Naive thymus-derived CD4-positive, alpha-beta T cell (primary cell): ENCODE data around the gene SCAPER. TPM values are rescaled to one million over a fixed set of nuclear protein-coding genes. Genes with fewer than 3 reads are reported as not detected.
"Not testable (repeated sequence)": the region's sequence is repeated elsewhere in the genome, so short reads cannot be mapped to it uniquely, and the experiment has no call there.

Experiments used
- ATAC-seq: fragments of 150-1000 bp; cut with Tn5 transposase; 2 replicates; pipeline ENCODE4 v1.10.0; 2021; ENCODE audit warnings: mild to moderate bottlenecking, moderate library complexity
- CTCF ChIA-PET: fragments of 350-600 bp; sonication (Branson Sonifier 250); formaldehyde crosslinking; loops from one replicate; lab custom pipeline; 2021; ENCODE audit warnings: antibody characterized with exemption; lab: Charles Lee
- POLR2A ChIA-PET: fragments of 350-600 bp; sonication (Branson Sonifier 250); formaldehyde crosslinking; loops from one replicate; lab custom pipeline; 2021; ENCODE audit warnings: antibody characterized with exemption, inconsistent platforms; lab: Charles Lee
- DNase-seq, 9 donors: peaks; one replicate each; pipeline versions ENCODE4 v3.0.0 to v3.0.0-alpha.2; 2020 to 2022; ENCODE audit warnings: mixed read lengths in 1 of 9
- H3K27ac ChIP-seq: one replicate; pipeline ENCODE4 v1.7.0; 2013; ENCODE audit warnings: mild to moderate bottlenecking, low read depth, low read length, moderate library complexity
- H3K27me3 ChIP-seq, 2 donors: one replicate each; pipeline ENCODE4 v1.7.0; 2013; ENCODE audit warnings: low read length in 2 of 2, mild to moderate bottlenecking in 2 of 2, moderate library complexity in 2 of 2; ENCODE audit not compliant: control insufficient read depth in 2 of 2, insufficient read depth in 2 of 2
- H3K36me3 ChIP-seq, 3 experiments: 1 replicate in 2 of 3; 2 replicates in 1 of 3; pipeline ENCODE4 v1.7.0; 2013; ENCODE audit warnings: low read length in 3 of 3, mild to moderate bottlenecking in 3 of 3, moderate library complexity in 1 of 3; ENCODE audit not compliant: insufficient read depth in 3 of 3, control insufficient read depth in 2 of 3
- H3K4me1 ChIP-seq, 2 donors: one replicate each; pipeline ENCODE4 v1.7.0; 2013; ENCODE audit warnings: low read length in 2 of 2, mild to moderate bottlenecking in 2 of 2, moderate library complexity in 1 of 2; ENCODE audit not compliant: control insufficient read depth in 2 of 2, insufficient read depth in 2 of 2
- H3K4me3 ChIP-seq: 2 replicates; pipeline ENCODE4 v1.7.0; 2013; ENCODE audit warnings: mild to moderate bottlenecking, low read length
- H3K9me3 ChIP-seq, 3 experiments: 1 replicate in 2 of 3; 2 replicates in 1 of 3; pipeline ENCODE4 v1.7.0; 2013; ENCODE audit warnings: low read length in 3 of 3; ENCODE audit not compliant: control insufficient read depth in 2 of 3
- H3K27ac Mint-ChIP-seq, 9 donors: one replicate each; pipeline ENCODE4 v1.8.0; 2020 to 2022; ENCODE audit warnings: mixed read lengths in 9 of 9, mild to moderate bottlenecking in 8 of 9, moderate library complexity in 5 of 9, inconsistent platforms in 2 of 9
- H3K27me3 Mint-ChIP-seq, 5 donors: one replicate each; pipeline ENCODE4 v1.8.0; 2021 to 2022; ENCODE audit warnings: mixed read lengths in 5 of 5, mild to moderate bottlenecking in 1 of 5
- H3K36me3 Mint-ChIP-seq, 5 donors: one replicate each; pipeline ENCODE4 v1.8.0; 2020 to 2022; ENCODE audit warnings: mixed read lengths in 5 of 5, mild to moderate bottlenecking in 3 of 5, inconsistent platforms in 1 of 5
- H3K4me1 Mint-ChIP-seq, 7 donors: one replicate each; pipeline ENCODE4 v1.8.0; 2020 to 2022; ENCODE audit warnings: mixed read lengths in 7 of 7, mild to moderate bottlenecking in 3 of 7, inconsistent platforms in 1 of 7
- H3K4me3 Mint-ChIP-seq, 10 donors: one replicate each; pipeline ENCODE4 v1.8.0; 2020 to 2022; ENCODE audit warnings: mild to moderate bottlenecking in 10 of 10, mixed read lengths in 10 of 10, moderate library complexity in 6 of 10, inconsistent platforms in 2 of 10
- H3K9me3 Mint-ChIP-seq, 11 donors: one replicate each; pipeline ENCODE4 v1.8.0; 2020 to 2022; ENCODE audit warnings: mixed read lengths in 11 of 11, mild to moderate bottlenecking in 4 of 11, inconsistent platforms in 1 of 11, moderate library complexity in 1 of 11
- intact Hi-C, 2 donors: fragments of 100-400 bp; cut with micrococcal nuclease; formaldehyde crosslinking; loops; one replicate each; pipeline ENCODE4 v1.15.1; 2023
- polyA plus RNA-seq, 2 donors: library from polyadenylated mRNA; unstranded; fragments of 300-500 nt; fragmentation: Illumina TruSeq; gene quantifications; one replicate each; pipeline ENCODE4 v1.2.3, GENCODE V29; 2021
- total RNA-seq, 6 experiments: library from RNA in 5 of 6; stranded (reverse) in 5 of 6; gene quantifications; 1 replicate in 5 of 6; 2 replicates in 1 of 6; pipeline ENCODE4 v1.2.3 and lab custom pipeline; 2021 to 2026

SCAPER gene
- total and polyA plus RNA-seq, 7 experiments from 2014 or later = 22.6 to 56.9 (median 48.8) TPM

- H3K4me1 Mint-ChIP-seq, ATAC-seq, intact Hi-C loops, H3K4me3 ChIP-seq, H3K4me3 Mint-ChIP-seq, H3K9me3 ChIP-seq, CTCF ChIA-PET, H3K27me3 ChIP-seq, H3K27me3 Mint-ChIP-seq, H3K27ac ChIP-seq, H3K27ac Mint-ChIP-seq, POLR2A ChIA-PET, DNase-seq, H3K4me1 ChIP-seq: not testable (repeated sequence)
- H3K36me3 ChIP-seq = peaks cover 0 to 12% (median 5%) of the 10 kb centered on the region in 3 experiments
- Mint-ChIP-seq H3K36me3 (peaks cover 11 to 68% (median 53%) of the 10 kb centered on the region in 5 donors), H3K9me3 (peaks cover 3 to 15% (median 6%) of the 10 kb centered on the region in 11 donors)
Measured at GRCh38 chr15:76433036-76433435, 472.1 kb downstream of the SCAPER start.

- H3K27ac ChIP-seq = no peak overlapping the region
- no peaks in the 10 kb centered on the region for H3K4me1 ChIP-seq
- H3K9me3 ChIP-seq = no peaks in the 10 kb centered on the region
- Mint-ChIP-seq H3K4me3 (no peak overlapping the region), H3K36me3 (peaks cover 11 to 71% (median 54%) of the 10 kb centered on the region in 5 donors), H3K4me1 (no peaks in the 10 kb centered on the region), H3K27me3 (no peaks in the 10 kb centered on the region), H3K9me3 (peaks cover 3 to 15% (median 6%) of the 10 kb centered on the region in 11 donors), H3K27ac (no peak overlapping the region)
- H3K27me3 ChIP-seq = no peaks in the 10 kb centered on the region
- H3K36me3 ChIP-seq = peaks cover 0 to 12% (median 5%) of the 10 kb centered on the region in 3 experiments
- ChIA-PET CTCF (no interaction called here), POLR2A (no interaction called here)
- DNase-seq (no peak), ATAC-seq (no peak)
- intact Hi-C loops = no loop called here
- H3K4me3 ChIP-seq = no peak overlapping the region
Measured at GRCh38 chr15:76432604-76433003, 472.5 kb downstream of the SCAPER start.

- H3K4me1 ChIP-seq = no peaks in the 10 kb centered on the region
- H3K9me3 ChIP-seq = no peaks in the 10 kb centered on the region
- DNase-seq = no peak
- ChIA-PET POLR2A (no interaction called here), CTCF (no interaction called here)
- H3K36me3 ChIP-seq = peaks cover 0 to 13% (median 5%) of the 10 kb centered on the region in 3 experiments
- H3K27ac ChIP-seq = no peak overlapping the region
- Mint-ChIP-seq H3K4me1 (peaks cover 0 to under 1% (median 0%) of the 10 kb centered on the region in 7 donors), H3K36me3 (peaks cover 14 to 70% (median 53%) of the 10 kb centered on the region in 5 donors), H3K27me3 (no peaks in the 10 kb centered on the region), H3K27ac (no peak overlapping the region), H3K9me3 (peaks cover 5 to 15% (median 8%) of the 10 kb centered on the region in 11 donors), H3K4me3 (no peak overlapping the region)
- ATAC-seq = no peak
- intact Hi-C loops = no loop called here
- H3K27me3 ChIP-seq = no peaks in the 10 kb centered on the region
- no peak overlapping the region for H3K4me3 ChIP-seq
Measured at GRCh38 chr15:76431971-76432370, 473.2 kb downstream of the SCAPER start.

GRCh38 chr15:76430711-76431110 lies 474.4 kb downstream of the SCAPER start:
- H3K9me3 ChIP-seq, H3K27ac ChIP-seq, intact Hi-C loops, CTCF ChIA-PET, H3K4me3 ChIP-seq, POLR2A ChIA-PET, DNase-seq, H3K4me1 Mint-ChIP-seq, H3K27me3 ChIP-seq, H3K27me3 Mint-ChIP-seq, ATAC-seq, H3K4me1 ChIP-seq, H3K4me3 Mint-ChIP-seq: not testable (repeated sequence)
- Mint-ChIP-seq H3K36me3 (peaks cover 19 to 77% (median 60%) of the 10 kb centered on the region in 5 donors), H3K27ac (peak overlapping the region in 1 of 9 donors; percentile 52), H3K9me3 (peaks cover 5 to 17% (median 13%) of the 10 kb centered on the region in 11 donors)
- peaks cover 0 to 18% (median 8%) of the 10 kb centered on the region in 3 experiments for H3K36me3 ChIP-seq

GRCh38 chr15:76429661-76430060 lies 475.5 kb downstream of the SCAPER start:
- Histone ChIP-seq H3K36me3 (peaks cover 0 to 18% (median 8%) of the 10 kb centered on the region in 3 experiments), H3K4me1 (no peaks in the 10 kb centered on the region), H3K9me3 (no peaks in the 10 kb centered on the region), H3K4me3 (no peak overlapping the region), H3K27me3 (no peaks in the 10 kb centered on the region), H3K27ac (no peak overlapping the region)
- H3K4me1 Mint-ChIP-seq = peaks cover 0 to 2% (median 0%) of the 10 kb centered on the region in 7 donors
- no peak overlapping the region for H3K4me3 Mint-ChIP-seq
- DNase-seq (no peak), ATAC-seq (no peak)
- ChIA-PET CTCF (no interaction called here), POLR2A (no interaction called here)
- peaks cover 27 to 80% (median 60%) of the 10 kb centered on the region in 5 donors for H3K36me3 Mint-ChIP-seq
- H3K9me3 Mint-ChIP-seq = peaks cover 5 to 23% (median 16%) of the 10 kb centered on the region in 11 donors
- no peak overlapping the region for H3K27ac Mint-ChIP-seq
- intact Hi-C loops = no loop called here
- H3K27me3 Mint-ChIP-seq = peaks cover 0 to 2% (median 0%) of the 10 kb centered on the region in 5 donors

GRCh38 chr15:76426941-76427340 lies 478.2 kb downstream of the SCAPER start:
- H3K4me1 ChIP-seq = no peaks in the 10 kb centered on the region
- no peak for ATAC-seq
- no peaks in the 10 kb centered on the region for H3K27me3 ChIP-seq
- H3K4me3 ChIP-seq = no peak overlapping the region
- DNase-seq = no peak
- H3K27ac ChIP-seq = no peak overlapping the region
- H3K36me3 ChIP-seq = peaks cover 0 to 18% (median 8%) of the 10 kb centered on the region in 3 experiments
- intact Hi-C loops = no loop called here
- Mint-ChIP-seq H3K36me3 (peaks cover 23 to 63% (median 50%) of the 10 kb centered on the region in 5 donors), H3K4me3 (no peak overlapping the region), H3K4me1 (peaks cover 0 to 2% (median 0%) of the 10 kb centered on the region in 7 donors), H3K9me3 (peaks cover 9 to 29% (median 20%) of the 10 kb centered on the region in 11 donors), H3K27ac (no peak overlapping the region), H3K27me3 (peaks cover 0 to 2% (median 0%) of the 10 kb centered on the region in 5 donors)
- H3K9me3 ChIP-seq = no peaks in the 10 kb centered on the region
- POLR2A ChIA-PET = no interaction called here
- CTCF ChIA-PET = no interaction called here
